ENCODE measurements around the gene TTLL9. TPM values are rescaled to one million over a fixed set of nuclear protein-coding genes. Genes with fewer than 3 reads are reported as not detected.
A peak's percentile ranks its signal among the peaks of the same experiment; 100 is the strongest.

Gene TTLL9
- total RNA-seq, 3 donors from 2014 or later = 0.16 to 2.9 (median 0.98) TPM

GRCh38 chr20:31875671-31876070, 5.2 kb downstream of the TTLL9 start:
- H3K27ac ChIP-seq = no peak overlapping the region
- H3K27me3 ChIP-seq = no peaks in the 10 kb centered on the region
- no peak for TF ChIP-seq POLR2A (IDR thresholded peaks at IDR 0.05)
- no peak for TF ChIP-seq POLR2AphosphoS5 (IDR thresholded peaks at IDR 0.05)
- intact Hi-C loops (cut with DNase I; ENCODE audit: low total_unique reads) = no loop called here
- H3K4me1 ChIP-seq = peaks cover 0 to 5% of the 10 kb centered on the region in 2 donors
- no peak overlapping the region for H3K4me3 ChIP-seq
- H3K9me3 ChIP-seq = no peaks in the 10 kb centered on the region
- DNase-seq (ENCODE audit: low spot score in 2 of 2) = no peak
- no peaks in the 10 kb centered on the region for H3K36me3 ChIP-seq

DNA sequence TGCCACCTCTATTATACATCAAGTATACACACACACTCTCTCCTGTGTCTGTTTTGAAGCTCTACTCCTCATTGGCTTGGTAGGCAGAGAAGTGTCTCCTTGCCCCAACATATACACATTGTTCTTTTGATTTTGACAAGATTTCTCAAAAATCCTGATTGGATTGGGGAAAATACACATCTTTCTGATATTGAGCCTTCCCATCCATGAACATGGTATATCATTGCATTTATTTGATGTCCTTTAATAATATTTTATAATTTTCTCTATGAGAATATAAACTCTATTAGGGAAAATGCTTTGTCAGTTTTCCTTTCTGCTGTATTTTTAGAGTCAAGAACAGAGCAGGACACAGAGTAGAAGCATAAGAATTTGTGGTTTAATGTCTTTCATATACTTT, 7.2 kb downstream of the TTLL9 start:
- H3K9me3 ChIP-seq = no peaks in the 10 kb centered on the region
- H3K4me1 ChIP-seq = no peaks in the 10 kb centered on the region
- no peak overlapping the region for H3K27ac ChIP-seq
- H3K27me3 ChIP-seq = no peaks in the 10 kb centered on the region
- no peak overlapping the region for H3K4me3 ChIP-seq
- intact Hi-C loops (cut with DNase I; ENCODE audit: low total_unique reads) = no loop called here
- H3K36me3 ChIP-seq = no peaks in the 10 kb centered on the region
- DNase-seq (ENCODE audit: low spot score in 2 of 2) = no peak
- TF ChIP-seq CTCF (IDR thresholded peaks at IDR 0.05) = no peak
- no peak for TF ChIP-seq POLR2AphosphoS5 (IDR thresholded peaks at IDR 0.05)
- no peak for TF ChIP-seq POLR2A (IDR thresholded peaks at IDR 0.05)

DNA sequence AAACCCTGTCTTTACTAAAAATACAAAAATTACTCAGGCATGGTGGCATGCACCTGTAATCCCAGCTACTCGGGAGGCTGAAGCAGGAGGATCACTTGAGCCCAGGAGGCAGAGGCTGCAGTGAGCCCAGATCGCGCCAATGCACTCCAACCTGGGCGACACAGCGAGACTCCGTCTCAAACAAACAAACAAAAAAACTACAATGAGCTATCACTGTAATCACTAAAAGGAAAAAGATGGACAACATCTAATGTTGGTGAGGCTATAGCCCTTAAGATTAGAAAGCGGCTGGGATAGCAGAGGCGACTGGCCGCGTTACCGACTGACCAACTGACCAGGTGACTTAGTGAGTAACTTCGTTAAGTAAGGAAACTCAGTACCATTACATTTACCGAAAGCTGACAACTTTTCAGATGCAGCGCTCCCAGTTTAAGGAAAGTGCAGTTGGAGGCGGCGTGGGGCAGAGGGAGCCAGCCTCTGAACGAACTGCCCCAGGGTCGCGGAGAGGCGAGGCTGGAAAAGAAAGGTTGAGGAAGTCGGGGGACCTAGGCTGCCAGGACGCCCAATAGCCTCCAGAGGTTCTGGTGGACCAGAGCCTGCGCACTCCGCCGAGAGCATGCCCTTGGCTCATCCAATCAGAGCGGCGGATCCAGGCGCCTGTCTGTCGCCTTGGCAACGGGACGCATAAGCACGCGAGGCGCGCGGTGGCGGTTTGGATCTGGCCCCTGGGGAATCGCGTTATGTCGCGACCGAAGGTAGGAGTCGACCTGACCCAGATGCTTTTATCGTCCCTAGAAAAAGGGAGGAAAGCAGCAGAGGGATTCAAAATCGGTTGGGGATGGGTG, 8.9 kb downstream of the TTLL9 start:
- Histone ChIP-seq H3K27me3 (no peaks in the 10 kb centered on the region), H3K36me3 (no peaks in the 10 kb centered on the region), H3K4me1 (no peaks in the 10 kb centered on the region), H3K9me3 (no peaks in the 10 kb centered on the region), H3K27ac (peak overlapping the region; percentile 85 to 86), H3K4me3 (peak overlapping the region; percentile 46 to 73 (median 59))
- intact Hi-C loops (cut with DNase I; ENCODE audit: low total_unique reads) = no loop called here
- peak; percentile 95 for DNase-seq (ENCODE audit: low spot score in 2 of 2)
- peak; percentile 57 for TF ChIP-seq POLR2A (IDR thresholded peaks at IDR 0.05)
- peak in 1 of 3 donors; percentile 23 for TF ChIP-seq CTCF (IDR thresholded peaks at IDR 0.05)
- peak; percentile 46 to 67 (median 66) for TF ChIP-seq POLR2AphosphoS5 (IDR thresholded peaks at IDR 0.05)

DNA sequence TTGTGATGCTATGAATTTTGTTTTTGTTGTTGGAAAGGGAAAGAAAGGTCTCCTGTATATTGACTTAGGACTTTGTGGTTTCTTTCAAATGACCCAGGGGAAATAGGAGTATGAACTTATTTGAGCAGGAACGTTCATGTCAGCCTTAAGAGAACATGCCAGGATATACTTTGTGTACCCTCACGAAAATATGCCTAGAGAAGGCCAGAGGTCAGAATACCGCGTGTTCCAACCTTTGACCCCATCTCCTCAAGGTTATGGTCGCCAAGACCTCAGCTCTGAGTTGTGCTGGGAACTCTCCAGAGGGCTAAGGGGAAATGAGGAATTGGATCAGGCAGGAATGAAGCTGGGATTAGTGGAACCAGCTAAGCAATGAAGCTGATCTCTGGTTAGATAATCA, 11.5 kb downstream of the TTLL9 start:
- H3K4me1 ChIP-seq = no peaks in the 10 kb centered on the region
- intact Hi-C loops (cut with DNase I; ENCODE audit: low total_unique reads) = no loop called here
- H3K4me3 ChIP-seq = no peak overlapping the region
- no peak for DNase-seq (ENCODE audit: low spot score in 2 of 2)
- no peaks in the 10 kb centered on the region for H3K27me3 ChIP-seq
- H3K36me3 ChIP-seq = no peaks in the 10 kb centered on the region
- no peak for TF ChIP-seq CTCF (IDR thresholded peaks at IDR 0.05)
- no peak for TF ChIP-seq POLR2AphosphoS5 (IDR thresholded peaks at IDR 0.05)
- TF ChIP-seq POLR2A (IDR thresholded peaks at IDR 0.05) = no peak
- H3K27ac ChIP-seq = no peak overlapping the region
- H3K9me3 ChIP-seq = no peaks in the 10 kb centered on the region

GRCh38 chr20:31883829-31884228, 13.4 kb downstream of the TTLL9 start:
- H3K27me3 ChIP-seq = no peaks in the 10 kb centered on the region
- intact Hi-C loops (cut with DNase I; ENCODE audit: low total_unique reads) = no loop called here
- no peak overlapping the region for H3K4me3 ChIP-seq
- H3K4me1 ChIP-seq = no peaks in the 10 kb centered on the region
- no peak for TF ChIP-seq CTCF (IDR thresholded peaks at IDR 0.05)
- TF ChIP-seq POLR2AphosphoS5 (IDR thresholded peaks at IDR 0.05) = no peak
- no peak for TF ChIP-seq POLR2A (IDR thresholded peaks at IDR 0.05)
- DNase-seq (ENCODE audit: low spot score in 2 of 2) = no peak
- H3K27ac ChIP-seq = no peak overlapping the region
- no peaks in the 10 kb centered on the region for H3K36me3 ChIP-seq
- H3K9me3 ChIP-seq = no peaks in the 10 kb centered on the region

All from breast epithelium (tissue), 4 donors.